NCI-H128 (cell line): Measurements from ENCODE around the gene MDM1.

ENCODE experiments used
- DNase-seq: peaks from one replicate; lab custom pipeline; 2025; ENCODE audit not compliant: unreplicated experiment; lab: John Stamatoyannopoulos, UW

Gene MDM1, protein sequence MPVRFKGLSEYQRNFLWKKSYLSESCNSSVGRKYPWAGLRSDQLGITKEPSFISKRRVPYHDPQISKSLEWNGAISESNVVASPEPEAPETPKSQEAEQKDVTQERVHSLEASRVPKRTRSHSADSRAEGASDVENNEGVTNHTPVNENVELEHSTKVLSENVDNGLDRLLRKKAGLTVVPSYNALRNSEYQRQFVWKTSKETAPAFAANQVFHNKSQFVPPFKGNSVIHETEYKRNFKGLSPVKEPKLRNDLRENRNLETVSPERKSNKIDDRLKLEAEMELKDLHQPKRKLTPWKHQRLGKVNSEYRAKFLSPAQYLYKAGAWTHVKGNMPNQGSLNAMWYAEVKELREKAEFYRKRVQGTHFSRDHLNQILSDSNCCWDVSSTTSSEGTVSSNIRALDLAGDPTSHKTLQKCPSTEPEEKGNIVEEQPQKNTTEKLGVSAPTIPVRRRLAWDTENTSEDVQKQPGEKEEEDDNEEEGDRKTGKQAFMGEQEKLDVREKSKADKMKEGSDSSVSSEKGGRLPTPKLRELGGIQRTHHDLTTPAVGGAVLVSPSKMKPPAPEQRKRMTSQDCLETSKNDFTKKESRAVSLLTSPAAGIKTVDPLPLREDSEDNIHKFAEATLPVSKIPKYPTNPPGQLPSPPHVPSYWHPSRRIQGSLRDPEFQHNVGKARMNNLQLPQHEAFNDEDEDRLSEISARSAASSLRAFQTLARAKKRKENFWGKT

GRCh38 chr12:68331869-68332727, at the start of gene MDM1:
TSS of gene MDM1 (minus strand) at chr12:68332362. CDS start at chr12:68332245, 117 bp downstream.
- DNase-seq, result peak; percentile 98

GRCh38 chr12:68381476-68382219, 49.5 kb upstream of the MDM1 start:
- DNase-seq, result no peak

DNA sequence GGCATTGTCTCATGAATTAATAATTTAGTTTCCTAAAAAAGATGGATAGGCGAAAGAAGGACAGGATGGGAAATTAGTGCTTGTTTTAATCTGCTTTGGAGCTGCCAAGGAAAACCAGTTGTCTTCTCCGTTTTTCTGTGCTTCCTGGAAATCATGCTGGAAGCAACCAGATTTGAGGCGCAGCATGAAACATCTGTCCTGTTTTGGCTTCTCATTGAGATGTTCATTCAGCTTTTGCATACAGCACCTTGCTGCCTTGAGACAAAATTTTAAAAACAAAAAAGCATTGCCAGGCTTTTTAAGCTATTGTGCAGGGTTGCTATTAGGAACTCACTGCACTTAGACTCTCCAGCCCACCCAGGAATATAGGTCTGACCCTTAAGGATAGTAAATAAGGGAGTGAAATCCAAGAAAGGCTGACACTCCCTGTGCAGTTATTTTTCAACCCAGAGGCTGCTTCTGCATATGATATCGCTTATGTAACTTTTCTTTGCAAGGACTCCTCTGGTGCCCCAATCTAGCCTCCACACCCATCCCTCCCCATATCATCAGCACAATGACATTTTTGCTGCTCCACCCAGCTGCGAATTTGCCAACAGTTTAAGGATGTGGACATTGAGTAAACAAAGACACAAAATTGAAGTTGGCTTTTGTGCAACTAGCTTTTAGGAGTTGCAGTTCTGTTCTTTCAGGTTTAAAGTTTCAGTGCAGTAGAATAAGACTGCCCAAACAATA, 46.9 kb upstream of the MDM1 start:
- DNase-seq, result no peak

DNA sequence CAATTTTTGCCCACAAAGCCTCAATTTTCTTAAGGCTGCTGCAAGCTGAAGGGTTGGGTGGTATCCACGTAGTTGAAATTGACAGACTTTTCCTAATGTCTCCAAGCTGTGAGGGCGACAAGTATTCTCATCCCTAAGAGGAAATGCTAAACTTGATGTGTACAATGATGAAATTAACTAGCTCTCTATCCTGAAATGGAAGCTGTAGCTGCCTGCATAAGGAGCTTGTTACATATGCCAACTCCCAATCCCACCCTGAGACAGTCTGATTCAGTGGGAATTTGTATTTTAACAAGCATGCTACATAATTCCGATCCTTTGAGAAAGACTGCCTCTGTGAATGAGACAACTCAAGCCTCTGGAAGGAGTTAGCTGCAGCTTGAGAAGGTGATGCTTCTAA, 45.7 kb upstream of the MDM1 start:
- DNase-seq, result no peak

GRCh38 chr12:68376901-68377300, 44.7 kb upstream of the MDM1 start:
- DNase-seq, result peak; percentile 41

- DNase-seq, result no peak
Observed at GRCh38 chr12:68375756-68376695, 43.9 kb upstream of the MDM1 start.

- DNase-seq, result no peak
Observed at GRCh38 chr12:68374307-68374982, 42.3 kb upstream of the MDM1 start.

DNA sequence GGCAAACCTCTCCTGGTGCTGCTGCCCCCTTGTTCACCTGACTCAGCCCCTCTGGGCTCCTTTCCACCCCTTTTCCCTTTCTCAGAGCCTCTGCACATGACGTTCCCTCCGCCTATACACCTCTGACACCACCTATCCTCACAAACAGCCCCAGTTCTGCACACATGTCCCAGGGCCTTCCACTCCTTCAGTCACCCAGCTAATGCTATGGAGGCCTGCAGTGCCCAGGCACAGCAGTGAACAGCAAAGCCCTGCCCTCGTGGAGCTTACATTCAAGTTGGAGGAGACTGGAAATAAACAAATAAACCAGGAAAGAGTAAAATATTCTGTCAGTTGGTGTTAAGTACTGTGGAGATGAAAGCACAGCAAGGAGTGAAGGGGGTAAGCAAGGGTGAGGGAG, 38.5 kb upstream of the MDM1 start:
- no peak for DNase-seq

GRCh38 chr12:68370006-68370590, 37.9 kb upstream of the MDM1 start:
- no peak for DNase-seq

- DNase-seq, result no peak
Observed at GRCh38 chr12:68368327-68368726, 36.2 kb upstream of the MDM1 start.

DNA sequence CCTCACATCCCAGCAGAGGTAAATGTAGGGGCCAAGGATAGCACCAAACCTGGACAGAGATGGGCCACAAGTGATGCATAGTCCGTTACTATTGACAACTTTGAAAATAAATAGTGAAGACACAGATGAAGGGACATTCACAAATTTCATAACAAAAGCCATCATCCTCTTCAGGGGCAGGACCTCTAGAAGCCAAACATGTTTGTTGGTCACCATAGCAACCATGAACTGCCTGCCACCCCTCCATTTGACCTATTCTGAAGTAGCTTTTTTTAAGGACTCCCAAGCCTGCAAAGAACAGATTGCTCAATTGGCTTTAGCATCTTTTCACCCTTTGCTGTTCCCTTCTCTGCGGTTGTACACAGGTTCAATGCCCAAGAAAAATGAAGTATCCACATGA, 35.7 kb upstream of the MDM1 start:
- DNase-seq, result no peak

DNA sequence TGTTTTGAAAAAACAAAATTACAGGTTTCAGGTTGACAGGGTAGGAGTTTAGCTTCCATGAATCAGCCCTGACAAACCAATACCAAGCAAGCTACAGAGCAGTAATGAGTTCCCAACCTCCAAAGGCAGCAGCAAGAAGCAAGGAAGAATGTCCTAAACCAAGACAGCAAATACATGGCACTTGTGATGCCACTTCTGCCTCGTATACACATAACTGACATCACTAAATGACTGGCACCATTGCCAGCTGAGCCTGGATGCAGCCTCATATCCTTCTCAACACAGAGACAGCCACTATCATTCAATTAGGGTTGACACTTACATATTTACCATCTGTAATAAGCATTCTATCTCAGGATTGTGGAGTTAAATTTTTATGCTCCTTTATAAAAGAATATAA, 35.0 kb upstream of the MDM1 start:
- no peak for DNase-seq

- DNase-seq, result no peak
Observed at GRCh38 chr12:68364893-68365725, 32.9 kb upstream of the MDM1 start.

- no peak for DNase-seq
Observed at GRCh38 chr12:68364328-68364727, 32.2 kb upstream of the MDM1 start.

- no peak for DNase-seq
Observed at GRCh38 chr12:68361953-68362352, 29.8 kb upstream of the MDM1 start.

GRCh38 chr12:68359674-68360073, 27.5 kb upstream of the MDM1 start:
- no peak for DNase-seq
